ENCODE measurements around the gene FAM24B. TPM values are rescaled to one million over a fixed set of nuclear protein-coding genes. Genes with fewer than 3 reads are reported as not detected.
"Not testable (repeated sequence)": the region's sequence is repeated elsewhere in the genome, so short reads cannot be mapped to it uniquely, and the experiment has no call there.

The FAM24B gene
- polyA plus RNA-seq, 3 donors: 4.4 to 6.3 (median 5.1) TPM

DNA sequence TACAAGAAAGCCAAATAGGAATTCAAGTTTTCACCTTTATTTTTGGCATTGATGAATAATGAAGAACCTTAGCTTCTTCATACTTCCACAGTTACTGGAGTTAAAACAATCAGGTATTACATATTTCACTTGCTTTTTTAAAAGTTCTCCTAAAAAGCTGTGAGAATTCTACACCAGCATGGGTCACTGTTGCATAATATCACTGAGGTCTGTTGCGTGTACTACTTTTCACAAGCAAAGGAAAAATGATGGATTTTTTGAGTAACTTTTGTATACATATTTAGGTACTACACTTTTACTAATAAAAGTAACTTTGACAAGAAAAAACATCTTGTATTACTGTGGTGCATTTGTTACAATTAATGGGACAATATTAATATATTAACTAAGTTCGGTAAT is 15.2 kb downstream of the FAM24B start:
- no peak for DNase-seq (ENCODE audit: extremely low read depth in 1 of 11, low read depth in 9 of 11, low spot score in 4 of 11)

DNA sequence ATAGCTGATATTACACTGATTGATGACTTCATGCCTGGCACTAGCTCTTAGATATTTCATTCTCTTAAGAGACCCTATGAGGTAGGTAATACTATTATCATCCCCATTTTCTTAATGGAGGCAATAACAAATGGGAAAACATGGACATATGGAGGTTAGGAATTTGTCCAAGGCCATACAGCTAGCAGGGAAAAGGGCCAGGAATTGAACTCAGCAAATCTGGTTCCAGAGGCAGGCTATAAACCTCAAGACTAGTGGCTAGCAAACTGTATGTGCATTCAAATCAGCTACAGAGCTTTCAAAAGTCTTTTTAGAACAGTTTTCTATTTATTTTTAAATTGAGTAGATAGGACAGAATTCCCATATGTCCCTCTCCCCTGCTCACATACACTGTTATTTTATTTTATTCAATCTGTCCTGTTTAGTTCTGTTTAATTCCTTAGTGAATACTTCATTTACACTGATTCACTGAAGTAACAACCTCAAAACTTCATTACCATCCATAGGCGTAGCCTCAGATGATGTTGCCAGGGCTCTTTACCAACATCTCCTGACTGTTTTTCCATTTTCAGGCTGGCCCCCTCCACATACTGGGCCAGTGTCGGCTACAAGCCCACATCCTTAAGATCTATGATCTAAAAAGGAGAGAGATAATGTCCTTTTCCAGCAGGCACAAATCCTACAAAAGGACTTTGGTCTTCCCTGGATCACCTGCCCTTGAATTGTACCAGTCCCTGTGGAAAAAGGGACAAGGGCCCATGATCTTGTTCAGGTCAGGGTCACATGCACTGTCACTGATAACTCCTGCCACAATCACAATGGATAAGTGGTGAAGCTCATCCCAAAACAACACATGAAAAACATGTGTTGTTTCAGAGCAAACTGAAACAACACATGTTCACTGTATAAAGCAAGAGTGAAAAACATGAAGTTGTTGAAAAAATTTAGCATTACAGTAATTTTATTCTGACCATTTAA is 15.9 kb downstream of the FAM24B start:
- no peak for DNase-seq (ENCODE audit: extremely low read depth in 1 of 11, low read depth in 9 of 11, low spot score in 4 of 11)

DNA sequence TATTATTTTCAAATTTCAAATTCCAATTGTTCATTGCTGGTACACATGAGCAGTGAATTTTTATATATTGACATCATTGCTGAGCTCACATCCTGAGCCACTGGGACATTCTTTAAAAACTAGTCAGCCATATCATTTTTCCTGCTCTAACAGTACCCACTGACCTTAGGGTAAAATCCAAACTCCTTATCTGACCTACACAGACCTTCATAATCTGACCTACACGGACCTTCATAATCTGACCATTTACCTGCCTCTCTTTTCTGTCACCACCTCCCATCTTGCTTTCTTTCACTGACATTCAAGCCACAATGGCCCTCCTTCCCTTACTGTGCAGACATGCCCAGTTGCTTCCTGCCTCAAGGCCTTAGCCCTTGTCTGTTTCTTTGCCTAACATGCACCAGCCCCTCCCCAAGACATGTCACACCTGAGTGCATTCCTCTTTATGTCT is 17.6 kb downstream of the FAM24B start:
- no peak for DNase-seq (ENCODE audit: extremely low read depth in 1 of 11, low read depth in 9 of 11, low spot score in 4 of 11)

DNA sequence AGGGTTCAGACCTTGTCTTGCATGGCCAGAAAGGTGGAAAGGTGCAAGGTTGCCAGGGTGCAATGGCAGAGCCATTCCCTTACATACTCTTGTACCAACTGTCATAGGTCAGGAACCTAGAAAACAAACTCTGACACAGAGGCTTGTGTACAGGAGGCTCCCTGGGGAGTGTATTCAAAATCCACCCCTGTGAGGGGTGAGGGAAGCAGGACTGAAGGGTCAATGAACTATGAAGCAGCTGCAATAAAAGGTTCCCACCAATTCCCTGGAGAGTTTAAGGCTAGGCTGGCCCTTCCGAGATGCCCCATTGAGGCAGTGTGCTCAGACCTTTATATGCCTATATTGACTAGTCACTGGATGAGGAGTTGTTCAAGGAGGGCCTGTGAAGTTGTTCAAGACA is 19.9 kb downstream of the FAM24B start:
- DNase-seq (ENCODE audit: extremely low read depth in 1 of 11, low read depth in 9 of 11, low spot score in 4 of 11): no peak

DNA sequence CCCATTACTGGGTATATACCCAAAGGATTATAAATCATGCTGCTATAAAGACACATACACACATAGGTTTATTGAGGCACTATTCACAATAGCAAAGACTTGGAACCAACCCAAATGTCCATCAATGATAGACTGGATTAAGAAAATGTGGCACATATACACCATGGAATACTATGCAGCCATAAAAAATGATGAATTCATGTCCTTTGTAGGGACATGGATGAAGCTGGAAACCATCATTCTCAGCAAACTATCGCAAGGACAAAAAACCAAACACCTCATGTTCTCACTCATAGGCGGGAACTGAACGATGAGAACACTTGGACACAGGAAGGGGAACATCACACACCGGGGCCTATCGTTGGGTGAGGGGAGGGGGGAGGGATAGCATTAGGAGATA is 21.3 kb downstream of the FAM24B start:
- DNase-seq (ENCODE audit: extremely low read depth in 1 of 11, low read depth in 9 of 11, low spot score in 4 of 11): not testable (repeated sequence)

DNA sequence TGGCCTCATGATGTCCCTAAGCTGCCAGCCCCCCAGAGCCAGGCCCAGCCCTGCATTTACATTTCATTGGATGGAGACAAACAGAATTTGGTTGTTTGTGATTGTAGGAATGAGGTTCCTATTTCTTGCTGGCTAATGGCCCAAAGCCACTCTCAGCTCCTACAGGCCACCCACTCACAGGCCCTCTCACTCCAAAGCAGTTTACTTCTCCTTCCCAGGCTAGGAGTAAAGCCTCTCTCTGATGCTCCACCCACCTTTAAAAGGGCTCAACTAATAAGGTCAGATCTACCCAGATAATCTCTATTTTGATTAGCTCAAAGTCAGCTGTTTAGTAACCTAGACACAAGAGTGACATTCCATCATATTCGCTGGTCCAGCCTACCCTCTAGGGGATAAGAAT is 22.5 kb downstream of the FAM24B start:
- DNase-seq (ENCODE audit: extremely low read depth in 1 of 11, low read depth in 9 of 11, low spot score in 4 of 11): no peak

DNA sequence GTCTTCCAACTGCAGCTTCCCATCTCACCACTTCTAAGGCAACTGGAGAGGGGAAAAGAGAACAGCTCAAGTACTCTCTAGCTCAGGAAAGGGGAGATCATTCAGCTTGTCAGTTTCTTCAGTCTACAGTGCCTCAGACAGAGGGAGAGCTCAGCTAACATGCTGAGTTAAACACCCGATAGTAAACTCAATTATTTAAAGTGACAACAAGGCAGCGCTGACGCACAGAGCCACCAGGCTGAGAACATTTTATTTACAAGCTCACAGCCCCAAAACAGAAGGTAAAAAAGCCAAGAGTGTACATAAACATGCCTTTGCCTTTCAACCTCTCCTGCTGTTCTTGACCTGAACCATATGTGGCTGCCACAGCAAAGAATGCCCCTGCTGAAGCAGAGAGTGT is 23.6 kb downstream of the FAM24B start:
- DNase-seq (ENCODE audit: extremely low read depth in 1 of 11, low read depth in 9 of 11, low spot score in 4 of 11): no peak

DNA sequence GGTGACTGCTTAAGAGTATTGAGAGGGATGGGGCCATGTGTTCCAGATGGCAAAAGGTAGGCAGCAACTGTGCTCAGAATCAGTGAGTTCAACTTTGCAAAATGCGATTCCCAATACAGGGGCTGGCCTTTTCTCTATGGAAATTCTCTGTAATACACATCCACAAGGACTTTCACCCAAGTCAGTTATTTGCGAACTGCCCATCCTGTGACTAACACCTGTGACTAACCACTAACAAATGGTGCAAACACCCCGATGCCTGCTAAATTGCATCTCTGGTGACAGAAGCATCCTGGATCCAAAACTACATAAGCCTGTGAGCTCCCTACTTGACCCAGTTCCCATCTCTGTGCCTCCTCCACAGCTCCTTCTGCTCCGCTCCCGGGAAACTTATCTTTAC is 24.7 kb downstream of the FAM24B start:
- DNase-seq (ENCODE audit: extremely low read depth in 1 of 11, low read depth in 9 of 11, low spot score in 4 of 11): no peak

DNA sequence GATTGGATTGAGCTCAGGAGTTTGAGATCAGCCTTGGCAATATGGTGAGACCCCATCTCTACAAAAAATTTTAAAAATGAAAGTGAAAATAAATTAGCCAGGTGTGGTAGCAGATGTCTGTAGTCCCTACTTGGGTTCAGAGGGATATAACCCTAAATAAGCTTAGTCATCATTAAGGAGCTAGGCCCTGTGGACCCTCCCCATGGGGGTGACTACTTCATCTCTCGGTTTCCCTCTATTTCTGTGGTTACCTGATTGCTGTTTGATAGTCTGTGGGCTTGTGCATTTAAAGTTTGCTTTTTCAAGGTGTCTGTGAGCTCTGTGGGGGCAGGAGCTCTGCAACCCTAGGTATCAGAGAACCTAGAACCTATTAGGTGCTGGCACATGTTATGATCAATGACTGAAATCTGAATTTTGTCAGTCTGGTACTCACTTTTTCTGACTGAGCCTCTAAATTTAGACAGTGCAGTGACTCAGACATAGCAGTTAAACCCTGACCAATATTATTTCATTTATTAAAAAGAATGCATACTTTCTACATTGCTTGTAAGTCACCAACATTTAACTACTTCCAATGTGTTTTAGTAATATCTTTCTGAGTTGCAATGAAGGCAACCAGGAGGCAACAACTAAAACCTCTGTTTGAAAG is 25.6 kb downstream of the FAM24B start:
- DNase-seq (ENCODE audit: extremely low read depth in 1 of 11, low read depth in 9 of 11, low spot score in 4 of 11): no peak

DNA sequence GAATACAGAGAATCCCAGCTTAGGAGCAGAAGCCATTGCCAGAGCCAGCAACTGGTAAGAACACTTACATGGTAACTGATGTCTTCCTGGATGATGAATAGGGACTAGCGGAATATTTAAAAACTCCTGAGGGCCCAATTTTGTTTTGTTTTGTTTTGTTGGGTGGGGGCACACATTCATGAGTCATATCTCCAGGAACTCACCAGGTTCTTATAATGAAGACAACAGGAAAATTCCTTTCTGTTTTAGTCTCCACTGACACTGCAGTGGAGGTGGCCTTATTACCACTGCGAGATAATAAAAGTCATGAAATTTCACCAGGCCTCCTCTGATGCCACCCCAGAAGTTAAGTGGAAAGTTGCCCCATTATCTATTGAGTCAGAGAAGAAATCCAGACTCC is 27.1 kb downstream of the FAM24B start:
- no peak for DNase-seq (ENCODE audit: extremely low read depth in 1 of 11, low read depth in 9 of 11, low spot score in 4 of 11)

DNA sequence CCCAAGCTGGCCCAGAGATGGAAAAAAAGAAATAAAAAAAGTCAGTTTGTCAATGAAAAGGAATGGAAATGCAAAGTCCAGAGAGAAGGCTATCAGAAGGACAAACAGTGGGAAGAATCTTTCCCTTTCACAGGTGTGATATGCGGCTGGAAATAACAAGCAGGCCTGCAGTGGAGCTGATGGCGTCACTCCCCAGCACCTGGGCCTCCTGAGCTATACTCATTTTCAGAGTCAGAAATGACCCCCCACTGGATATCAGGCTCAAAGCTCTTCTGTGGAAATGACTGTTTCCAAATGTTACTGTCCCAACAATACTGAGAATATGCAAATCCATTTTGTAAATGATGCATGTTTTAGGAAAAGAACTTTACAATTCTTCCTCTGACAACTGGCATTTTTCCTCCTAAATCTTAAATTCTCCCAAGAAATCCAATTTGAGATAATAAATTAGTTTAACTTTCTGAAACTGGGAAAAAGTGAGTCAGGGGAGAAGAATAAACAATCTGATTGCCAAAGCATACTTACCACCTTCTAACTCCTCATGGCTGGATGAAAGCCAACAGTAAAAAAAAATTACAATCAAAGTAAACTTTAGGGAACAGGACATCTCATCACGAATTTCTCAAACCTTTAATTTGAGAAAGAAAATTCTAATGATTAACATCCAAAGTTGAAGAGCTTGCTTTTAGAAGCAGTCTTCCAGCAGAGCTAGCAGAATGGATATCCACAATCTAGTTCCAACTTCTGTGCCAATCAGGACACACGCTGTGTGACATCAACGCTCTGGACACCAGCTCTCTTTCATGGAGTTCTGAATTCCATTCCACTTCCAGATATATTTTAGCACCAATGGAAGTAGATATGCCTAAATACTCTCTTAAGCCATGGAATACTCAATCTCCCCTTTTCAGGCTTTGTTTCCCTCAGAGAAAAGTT is 28.4 kb downstream of the FAM24B start:
- no peak for DNase-seq (ENCODE audit: extremely low read depth in 1 of 11, low read depth in 9 of 11, low spot score in 4 of 11)

DNA sequence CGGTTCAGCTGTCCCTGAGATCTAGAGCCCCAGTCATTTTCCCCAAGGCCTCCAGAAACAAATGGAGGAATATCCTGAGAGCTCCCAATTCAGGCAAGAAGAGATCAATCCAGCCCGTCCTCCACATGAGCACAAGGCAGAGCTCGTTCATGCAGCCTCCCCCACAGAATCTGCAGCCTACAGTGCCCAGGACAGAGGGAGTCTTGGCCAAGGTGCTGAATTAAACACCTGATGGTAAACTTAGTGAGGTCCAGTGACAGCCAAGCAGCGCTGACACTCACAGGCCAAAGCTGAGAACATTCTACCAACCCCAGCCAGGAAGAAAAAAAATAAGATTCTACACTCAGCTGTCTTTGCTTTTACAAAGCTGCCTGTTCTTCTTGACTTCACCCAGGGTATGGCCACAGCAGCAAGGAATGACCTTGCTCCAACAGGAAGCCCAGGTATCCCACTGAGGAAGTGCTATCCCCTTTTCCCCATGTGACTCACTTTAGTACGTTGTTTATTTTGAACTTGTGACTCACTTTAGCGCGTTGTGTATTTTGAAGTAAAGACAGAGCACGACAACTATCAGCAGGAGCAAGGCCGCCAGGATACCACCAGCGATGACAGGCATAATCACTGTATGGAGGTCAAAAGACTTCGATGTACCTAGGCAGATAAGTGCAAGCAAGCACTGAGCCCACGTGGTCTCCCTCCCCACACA is 29.3 kb downstream of the FAM24B start:
- DNase-seq (ENCODE audit: extremely low read depth in 1 of 11, low read depth in 9 of 11, low spot score in 4 of 11): no peak

DNA sequence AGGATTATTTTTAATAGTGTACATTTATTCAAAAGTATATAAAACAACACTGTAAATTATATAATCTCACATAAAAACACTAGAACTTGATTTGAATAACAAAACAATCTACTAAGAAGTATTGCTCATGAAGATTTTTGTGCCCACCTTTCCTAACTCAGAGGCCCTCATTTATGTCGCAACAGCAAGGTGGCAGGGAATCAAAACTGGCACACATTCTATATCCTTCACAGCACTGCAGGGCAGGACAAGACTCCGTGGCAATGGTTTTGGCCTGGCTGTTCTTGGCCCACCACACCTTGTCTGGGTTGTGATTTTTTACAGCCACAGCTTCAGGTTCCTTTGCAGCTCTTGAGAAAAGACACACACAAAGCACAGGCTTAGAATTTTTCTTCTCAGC is 30.3 kb downstream of the FAM24B start:
- no peak for DNase-seq (ENCODE audit: extremely low read depth in 1 of 11, low read depth in 9 of 11, low spot score in 4 of 11)

DNA sequence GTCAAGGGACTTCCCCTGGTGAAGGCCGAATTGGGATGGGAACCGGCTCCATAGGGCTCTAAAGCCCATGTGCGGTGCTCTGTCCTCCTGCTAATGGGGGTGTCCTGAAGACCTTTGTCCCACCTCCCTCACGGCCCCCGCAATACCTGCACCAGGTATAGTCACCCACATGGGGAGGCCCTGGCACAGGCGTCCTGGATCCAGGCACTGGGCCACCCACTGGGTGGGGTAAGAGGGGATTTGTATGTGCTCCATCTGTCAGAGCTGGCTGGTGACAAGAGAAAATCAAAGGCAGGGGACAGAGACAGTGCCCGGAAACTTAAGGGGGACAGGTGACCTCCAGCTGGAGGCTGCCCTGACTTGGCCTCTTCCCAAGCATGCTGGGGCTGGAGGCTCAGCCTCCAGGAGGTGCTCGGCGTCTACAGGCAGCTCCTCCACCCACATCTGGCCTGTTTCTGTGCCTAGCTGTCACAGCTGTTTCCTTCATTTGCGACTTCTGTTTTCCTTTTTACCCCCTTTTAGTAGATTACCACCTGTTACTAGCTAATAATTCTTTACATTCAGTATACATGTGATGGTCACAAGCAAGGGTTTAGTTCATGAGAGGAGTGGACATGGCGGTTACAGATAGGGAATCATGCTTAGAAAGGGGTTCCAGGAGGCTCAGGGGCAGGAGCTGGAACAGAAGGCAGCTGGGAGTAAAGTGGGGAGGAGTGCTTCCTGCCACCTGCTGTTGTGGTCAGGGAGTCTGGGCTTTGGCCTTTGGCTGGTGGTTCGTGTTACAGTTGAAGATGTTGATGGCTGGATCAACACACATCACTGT is 31.4 kb downstream of the FAM24B start:
- DNase-seq (ENCODE audit: extremely low read depth in 1 of 11, low read depth in 9 of 11, low spot score in 4 of 11): no peak

DNA sequence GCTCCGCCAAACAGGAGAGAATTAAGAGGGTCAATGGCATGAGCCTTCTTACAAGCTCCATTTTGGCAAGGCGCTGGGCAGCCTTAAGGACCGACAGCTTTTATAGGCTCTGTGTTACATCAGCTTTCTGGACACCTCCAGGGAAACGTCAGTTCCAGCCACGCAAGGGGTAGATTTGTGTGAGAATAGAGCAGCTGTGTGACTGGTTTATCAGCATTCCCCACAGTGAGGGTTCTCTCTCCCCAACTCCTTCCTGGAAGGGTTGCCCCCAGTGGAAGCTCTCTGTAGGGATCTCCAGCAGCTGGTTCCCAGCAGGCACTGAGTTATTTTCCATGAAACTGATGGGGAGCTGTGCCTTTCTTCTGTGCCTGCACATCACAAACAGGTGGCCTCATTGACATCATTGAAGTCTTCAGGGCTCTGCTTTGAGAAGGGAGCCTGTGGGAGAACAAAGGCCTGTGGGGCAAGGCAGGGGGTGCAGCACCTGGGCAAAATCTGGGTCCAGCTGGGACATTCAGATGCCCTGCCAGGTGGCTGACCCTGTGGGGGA is 33.5 kb downstream of the FAM24B start, which contains the start of gene CUZD1:
TSS of gene CUZD1 (minus strand) at position 75 of the 550 bp plus-strand sequence. CDS start at position 61, 14 bp downstream.
- no peak for DNase-seq (ENCODE audit: extremely low read depth in 1 of 11, low read depth in 9 of 11, low spot score in 4 of 11)

DNA sequence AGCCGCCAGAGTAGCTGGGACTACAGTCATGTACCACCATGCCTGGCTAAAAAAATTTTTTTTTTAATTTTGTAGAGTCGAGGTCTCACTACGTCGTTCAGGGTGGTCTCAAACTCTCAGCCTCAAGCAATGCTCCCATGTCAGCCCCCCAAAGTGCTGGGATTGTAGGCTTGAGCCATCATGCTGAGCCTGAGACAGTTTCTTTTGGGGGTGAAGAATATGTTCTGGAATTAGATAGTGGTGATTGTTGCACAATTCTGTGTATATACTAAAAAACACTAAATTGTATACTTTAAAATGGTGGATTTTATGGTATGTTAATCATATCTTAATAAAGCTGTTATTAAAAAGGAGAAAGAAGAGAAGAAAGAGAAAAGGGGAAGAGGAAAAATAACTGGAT is 35.2 kb downstream of the FAM24B start:
- no peak for DNase-seq (ENCODE audit: extremely low read depth in 1 of 11, low read depth in 9 of 11, low spot score in 4 of 11)

DNA sequence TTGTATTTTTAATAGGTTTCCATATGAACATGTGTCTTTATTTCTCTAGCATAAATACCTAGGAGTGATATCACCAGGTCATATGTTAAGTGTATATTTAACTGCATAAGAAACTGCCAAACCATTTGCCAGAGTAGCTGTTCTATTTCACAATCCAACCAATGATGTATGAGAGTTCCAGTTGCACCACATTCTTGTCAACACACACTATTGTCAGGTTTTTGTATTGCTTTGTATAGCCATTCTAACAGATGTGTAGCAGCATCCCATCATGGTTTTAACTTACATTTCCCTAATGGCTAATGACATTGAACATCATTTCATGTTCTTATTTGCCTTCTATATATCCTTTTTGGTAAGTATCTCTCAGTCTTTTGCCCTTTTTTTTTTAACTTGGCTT is 37.8 kb downstream of the FAM24B start:
- no peak for DNase-seq (ENCODE audit: extremely low read depth in 1 of 11, low read depth in 9 of 11, low spot score in 4 of 11)

DNA sequence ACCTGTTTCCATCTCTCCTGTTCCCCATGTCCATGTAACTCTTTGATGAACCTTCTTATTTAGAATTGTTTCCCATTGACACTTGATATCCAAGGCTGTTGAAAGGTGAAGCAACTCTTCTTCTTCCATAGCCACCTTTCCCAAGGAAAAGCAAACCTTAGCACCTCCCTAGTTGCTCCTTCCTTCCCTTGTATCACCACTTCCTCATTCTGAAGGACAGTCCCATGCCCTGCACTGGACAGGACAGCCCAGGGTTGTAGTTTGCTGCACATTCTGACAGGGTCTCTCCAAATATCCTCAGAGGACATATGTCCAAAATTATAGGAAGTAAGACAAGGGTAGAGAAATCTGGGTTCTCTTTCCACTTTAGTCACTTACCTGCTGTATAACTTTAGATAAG is 39.9 kb downstream of the FAM24B start:
- DNase-seq (ENCODE audit: extremely low read depth in 1 of 11, low read depth in 9 of 11, low spot score in 4 of 11): no peak

All from renal cortex interstitium (tissue), 11 donors.